GM12878 (cell line): ENCODE data around the gene TRERF1. TPM values are rescaled to one million over a fixed set of nuclear protein-coding genes. Genes with fewer than 3 reads are reported as not detected.

Experiments
- BHLHE40 ChIP-seq, 2 experiments: fragments of 450-650 bp in 1 of 2; IDR thresholded peaks; 2 replicates each; pipeline ENCODE4 v1.6.1; 2011 to 2017; ENCODE audit warnings: low read depth in 2 of 2, borderline replicate concordance in 1 of 2, improper control_type of control experiment in 1 of 2, low read length in 1 of 2, mild to moderate bottlenecking in 1 of 2
- EP300 ChIP-seq, 2 experiments: fragments of 150-350 bp in 1 of 2; IDR thresholded peaks; 2 replicates each; pipeline ENCODE4 v1.6.1; 2011 to 2012; ENCODE audit warnings: low read depth in 2 of 2, low read length in 2 of 2, borderline replicate concordance in 1 of 2, improper control_type of control experiment in 1 of 2, inconsistent platforms in 1 of 2; ENCODE audit not compliant: control insufficient read depth in 1 of 2
- ETV6 ChIP-seq, 2 experiments: fragments of 450-650 bp in 1 of 2; IDR thresholded peaks in 1 of 2; conservative IDR thresholded peaks in 1 of 2; 2 replicates each; pipeline ENCODE4 v1.6.1; 2014; ENCODE audit warnings: antibody characterized with exemption in 1 of 2, borderline replicate concordance in 1 of 2, low read depth in 1 of 2, mild to moderate bottlenecking in 1 of 2, moderate library complexity in 1 of 2
- IKZF2 ChIP-seq, 2 experiments: fragments of 450-650 bp; IDR thresholded peaks; 2 replicates each; pipeline ENCODE4 v1.6.1; 2017; ENCODE audit warnings: mild to moderate bottlenecking in 2 of 2, moderate library complexity in 2 of 2
- MEF2A ChIP-seq: IDR thresholded peaks from 2 replicates; pipeline ENCODE4 v1.6.1; 2011; ENCODE audit warnings: low read depth, mild to moderate bottlenecking, low read length, moderate library complexity; ENCODE audit not compliant: insufficient read depth
- NFIC ChIP-seq: IDR thresholded peaks from 2 replicates; pipeline ENCODE4 v1.6.1; 2012; ENCODE audit warnings: low read depth, mild to moderate bottlenecking, inconsistent platforms, low read length, moderate library complexity
- PAX5 ChIP-seq: IDR thresholded peaks from 2 replicates; pipeline ENCODE4 v1.6.1; 2011; ENCODE audit warnings: low read depth, low read length, borderline replicate concordance
- RUNX3 ChIP-seq: IDR thresholded peaks from 2 replicates; pipeline ENCODE4 v1.6.1; 2012; ENCODE audit warnings: low read length, inconsistent platforms
- TCF3 ChIP-seq: IDR thresholded peaks from 2 replicates; pipeline ENCODE4 v1.6.1; 2012; ENCODE audit warnings: low read depth, mild to moderate bottlenecking, low read length, borderline replicate concordance; ENCODE audit not compliant: insufficient read depth
- ZBED1 ChIP-seq: IDR thresholded peaks from 2 replicates; pipeline ENCODE4 v1.6.1; 2016; ENCODE audit warnings: borderline replicate concordance
- polyA plus RNA-seq, 11 experiments: library from polyadenylated mRNA; depleted of rRNA in 4 of 11; unstranded in 6 of 11; stranded (reverse) in 5 of 11; fragments of >200 nt; fragmentation: Nextera tagmentation in 4 of 11; fragmentation: Illumina TruSeq in 1 of 11; extraction: Ambion mirVana in 4 of 11; extraction: Trizol in 1 of 11; gene quantifications; 1 replicate in 1 of 11; 2 replicates in 10 of 11; pipeline versions ENCODE4 v1.2.1 to v1.2.3, GENCODE V29; 2011 to 2016; ENCODE audit warnings: inconsistent platforms in 2 of 11, missing spikeins in 2 of 11, low read depth in 1 of 11
- total RNA-seq, 4 experiments: library from RNA; depleted of rRNA in 3 of 4; stranded (reverse); fragments of >200 nt in 3 of 4; fragmentation: Illumina TruSeq in 1 of 4; extraction: Trizol in 1 of 4; gene quantifications; 2 replicates each; pipeline versions ENCODE4 v1.2.1 to v1.2.3, GENCODE V29; 2013 to 2021
- TF ChIP-seq, protein P1 (sequence below): IDR thresholded peaks from 2 replicates; pipeline ENCODE4 v1.6.1; 2011; ENCODE audit warnings: borderline replicate concordance, low read depth, mild to moderate bottlenecking, moderate library complexity, low read length; ENCODE audit not compliant: insufficient read depth, poor library complexity, severe bottlenecking
- TF ChIP-seq, protein P2 (sequence below): fragments of 450-650 bp; IDR thresholded peaks from 2 replicates; pipeline ENCODE4 v1.6.1; 2017; ENCODE audit warnings: low read depth, mild to moderate bottlenecking, moderate library complexity
- TF ChIP-seq, protein P3 (sequence below): fragments of 450-650 bp; IDR thresholded peaks from 2 replicates; pipeline ENCODE4 v1.6.1; 2018; ENCODE audit warnings: mild to moderate bottlenecking, low read depth, moderate library complexity; ENCODE audit not compliant: partially characterized antibody

Gene TRERF1
- total and polyA plus RNA-seq, 10 of the 15 experiments (the other 5 are each of a cell fraction or from before 2014, with no cell fraction given): 2.2 to 19.4 (median 7.2) TPM

DNA sequence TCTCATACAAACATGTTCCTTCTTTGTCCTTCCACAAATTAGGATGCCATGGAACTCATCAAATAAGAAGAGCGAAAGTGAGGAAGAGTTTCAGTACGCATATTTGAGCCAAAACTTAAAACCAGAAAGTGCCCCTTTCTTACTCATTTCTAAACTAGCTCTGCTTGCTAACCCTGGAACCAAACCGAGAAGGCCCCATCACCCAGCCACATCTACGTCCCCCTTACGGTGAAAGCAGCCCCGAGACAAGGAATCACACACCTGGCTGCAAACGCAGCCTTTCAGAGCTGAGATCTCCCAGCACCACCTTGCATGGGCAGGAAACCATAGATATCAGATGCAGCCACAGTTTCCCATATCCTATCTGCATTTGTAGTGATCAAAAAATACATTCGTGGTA is 28.5 kb downstream of the TRERF1 start (continued):
- TF ChIP-seq, protein P1, sequence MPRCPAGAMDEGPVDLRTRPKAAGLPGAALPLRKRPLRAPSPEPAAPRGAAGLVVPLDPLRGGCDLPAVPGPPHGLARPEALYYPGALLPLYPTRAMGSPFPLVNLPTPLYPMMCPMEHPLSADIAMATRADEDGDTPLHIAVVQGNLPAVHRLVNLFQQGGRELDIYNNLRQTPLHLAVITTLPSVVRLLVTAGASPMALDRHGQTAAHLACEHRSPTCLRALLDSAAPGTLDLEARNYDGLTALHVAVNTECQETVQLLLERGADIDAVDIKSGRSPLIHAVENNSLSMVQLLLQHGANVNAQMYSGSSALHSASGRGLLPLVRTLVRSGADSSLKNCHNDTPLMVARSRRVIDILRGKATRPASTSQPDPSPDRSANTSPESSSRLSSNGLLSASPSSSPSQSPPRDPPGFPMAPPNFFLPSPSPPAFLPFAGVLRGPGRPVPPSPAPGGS: peak; percentile 58
- TF ChIP-seq PAX5: peak; percentile 53; the same call in 1 of the 2 replicates
- TF ChIP-seq, protein P2, sequence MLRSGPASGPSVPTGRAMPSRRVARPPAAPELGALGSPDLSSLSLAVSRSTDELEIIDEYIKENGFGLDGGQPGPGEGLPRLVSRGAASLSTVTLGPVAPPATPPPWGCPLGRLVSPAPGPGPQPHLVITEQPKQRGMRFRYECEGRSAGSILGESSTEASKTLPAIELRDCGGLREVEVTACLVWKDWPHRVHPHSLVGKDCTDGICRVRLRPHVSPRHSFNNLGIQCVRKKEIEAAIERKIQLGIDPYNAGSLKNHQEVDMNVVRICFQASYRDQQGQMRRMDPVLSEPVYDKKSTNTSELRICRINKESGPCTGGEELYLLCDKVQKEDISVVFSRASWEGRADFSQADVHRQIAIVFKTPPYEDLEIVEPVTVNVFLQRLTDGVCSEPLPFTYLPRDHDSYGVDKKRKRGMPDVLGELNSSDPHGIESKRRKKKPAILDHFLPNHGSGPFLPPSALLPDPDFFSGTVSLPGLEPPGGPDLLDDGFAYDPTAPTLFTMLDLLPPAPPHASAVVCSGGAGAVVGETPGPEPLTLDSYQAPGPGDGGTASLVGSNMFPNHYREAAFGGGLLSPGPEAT: peak; percentile 47; the same call in 1 of the 2 replicates
- TF ChIP-seq BHLHE40 (IDR thresholded peaks at IDR 0.05; ENCODE audit: borderline replicate concordance in 1 of 2, low read depth in 2 of 2, low read length in 1 of 2): 0 out of 4 replicates have a peak, but pooled peaks of 1 of the 2 experiments have one; percentile 11
- TF ChIP-seq, protein P3, sequence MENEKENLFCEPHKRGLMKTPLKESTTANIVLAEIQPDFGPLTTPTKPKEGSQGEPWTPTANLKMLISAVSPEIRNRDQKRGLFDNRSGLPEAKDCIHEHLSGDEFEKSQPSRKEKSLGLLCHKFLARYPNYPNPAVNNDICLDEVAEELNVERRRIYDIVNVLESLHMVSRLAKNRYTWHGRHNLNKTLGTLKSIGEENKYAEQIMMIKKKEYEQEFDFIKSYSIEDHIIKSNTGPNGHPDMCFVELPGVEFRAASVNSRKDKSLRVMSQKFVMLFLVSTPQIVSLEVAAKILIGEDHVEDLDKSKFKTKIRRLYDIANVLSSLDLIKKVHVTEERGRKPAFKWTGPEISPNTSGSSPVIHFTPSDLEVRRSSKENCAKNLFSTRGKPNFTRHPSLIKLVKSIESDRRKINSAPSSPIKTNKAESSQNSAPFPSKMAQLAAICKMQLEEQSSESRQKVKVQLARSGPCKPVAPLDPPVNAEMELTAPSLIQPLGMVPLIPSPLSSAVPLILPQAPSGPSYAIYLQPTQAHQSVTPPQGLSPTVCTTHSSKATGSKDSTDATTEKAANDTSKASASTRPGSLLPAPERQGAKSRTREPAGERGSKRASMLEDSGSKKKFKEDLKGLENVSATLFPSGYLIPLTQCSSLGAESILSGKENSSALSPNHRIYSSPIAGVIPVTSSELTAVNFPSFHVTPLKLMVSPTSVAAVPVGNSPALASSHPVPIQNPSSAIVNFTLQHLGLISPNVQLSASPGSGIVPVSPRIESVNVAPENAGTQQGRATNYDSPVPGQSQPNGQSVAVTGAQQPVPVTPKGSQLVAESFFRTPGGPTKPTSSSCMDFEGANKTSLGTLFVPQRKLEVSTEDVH: no peak
- 0 out of 2 replicates have a peak, but pooled peaks have one; percentile 54 for TF ChIP-seq MEF2A
- TF ChIP-seq EP300 (IDR thresholded peaks at IDR 0.05; ENCODE audit: borderline replicate concordance in 1 of 2, control insufficient read depth in 1 of 2, low read depth in 2 of 2, low read length in 2 of 2): peak; percentile 31 to 34; a peak in 1 of 4 replicates
- TF ChIP-seq TCF3: peak; percentile 80
- peak; percentile 94 for TF ChIP-seq RUNX3
- peak; percentile 88 for TF ChIP-seq NFIC
- peak; percentile 30; the same call in 1 of the 2 replicates for TF ChIP-seq ZBED1
- TF ChIP-seq ETV6 (conservative IDR thresholded peaks at IDR 0.05 in 1 of 2, IDR thresholded peaks at IDR 0.05 in 1 of 2; ENCODE audit: borderline replicate concordance in 1 of 2, low read depth in 1 of 2): peak in 1 of 2 experiments; percentile 56; a peak in 1 of 4 replicates
- TF ChIP-seq IKZF2 (IDR thresholded peaks at IDR 0.05): peak; percentile 92 to 94
